ENCODE results near the gene LCN1. TPM values are rescaled to one million over a fixed set of nuclear protein-coding genes. Genes with fewer than 3 reads are reported as not detected.

The LCN1 gene
- polyA plus RNA-seq, 1 donor from 2014 or later = not detected

DNA sequence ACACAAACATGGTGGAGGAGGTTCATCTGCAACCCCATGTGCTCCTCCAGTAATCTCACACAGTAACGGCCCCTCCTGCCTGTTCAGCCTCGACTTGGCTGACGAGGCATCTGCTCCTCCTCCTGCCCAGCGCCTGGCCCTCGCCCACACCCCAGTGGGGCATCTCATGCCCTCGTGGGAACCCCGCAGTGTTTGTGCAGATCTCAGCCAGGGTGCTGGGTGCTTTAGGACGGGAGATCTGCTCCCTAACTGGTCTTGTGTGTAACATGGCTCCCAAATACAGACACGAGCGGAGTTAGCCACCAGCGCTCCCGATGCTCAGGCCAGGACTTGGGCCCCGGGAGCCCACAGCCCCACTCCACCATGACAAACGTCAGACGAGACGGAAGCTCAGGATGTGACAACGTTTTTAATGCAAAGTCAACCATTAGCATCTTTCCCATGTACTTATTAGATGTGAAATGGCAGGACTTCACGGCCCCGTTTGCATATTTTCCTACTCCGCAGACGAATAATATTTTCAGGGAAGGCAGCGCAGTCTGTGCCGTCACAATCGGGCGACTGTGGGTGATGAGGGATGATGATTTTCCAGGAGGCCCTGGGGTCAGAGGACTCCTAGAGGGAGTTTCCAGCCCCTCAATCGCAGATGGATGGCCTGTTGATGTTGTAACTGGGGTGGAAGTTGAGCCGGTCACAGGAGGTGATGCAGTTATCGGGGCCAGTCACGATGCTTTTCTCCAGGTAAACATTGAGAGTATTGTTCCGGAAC, 26.3 kb upstream of the LCN1 start:
- Histone ChIP-seq H3K9me2 (ENCODE audit: insufficient read depth, low read length) (no peaks in the 10 kb centered on the region), H3K36me3 (ENCODE audit: insufficient read depth, low read length) (no peaks in the 10 kb centered on the region), H3K79me2 (replicated peaks; ENCODE audit: insufficient read depth, low read length) (no peaks in the 10 kb centered on the region), H3K27ac (ENCODE audit: low read length) (no peak overlapping the region), H2AFZ (ENCODE audit: low read depth, low read length) (no peak overlapping the region), H3K4me2 (ENCODE audit: low read length) (no peak overlapping the region), H3K4me3 (ENCODE audit: low read length) (no peak overlapping the region), H3K9me3 (ENCODE audit: low read length) (no peaks in the 10 kb centered on the region), H3F3A (ENCODE audit: insufficient read depth, low read length, poor library complexity, severe bottlenecking) (no peaks in the 10 kb centered on the region), H3K9ac (ENCODE audit: low read length) (no peak overlapping the region), H3K27me3 (ENCODE audit: insufficient read depth, low read depth, low read length) (no peaks in the 10 kb centered on the region), H4K20me1 (ENCODE audit: insufficient read depth) (no peaks in the 10 kb centered on the region)
- TF ChIP-seq MXI1 (conservative IDR thresholded peaks at IDR 0.05; ENCODE audit: poor library complexity, severe bottlenecking) = no peak
- TF ChIP-seq TAF1 (IDR thresholded peaks at IDR 0.05; ENCODE audit: low read depth) = no peak
- TF ChIP-seq EZH2 (IDR thresholded peaks at IDR 0.05; ENCODE audit: borderline replicate concordance, insufficient read depth, low read length, poor library complexity, severe bottlenecking) = no peak
- no peak for TF ChIP-seq SMC3 (conservative IDR thresholded peaks at IDR 0.05; ENCODE audit: poor library complexity)
- TF ChIP-seq, protein P1, sequence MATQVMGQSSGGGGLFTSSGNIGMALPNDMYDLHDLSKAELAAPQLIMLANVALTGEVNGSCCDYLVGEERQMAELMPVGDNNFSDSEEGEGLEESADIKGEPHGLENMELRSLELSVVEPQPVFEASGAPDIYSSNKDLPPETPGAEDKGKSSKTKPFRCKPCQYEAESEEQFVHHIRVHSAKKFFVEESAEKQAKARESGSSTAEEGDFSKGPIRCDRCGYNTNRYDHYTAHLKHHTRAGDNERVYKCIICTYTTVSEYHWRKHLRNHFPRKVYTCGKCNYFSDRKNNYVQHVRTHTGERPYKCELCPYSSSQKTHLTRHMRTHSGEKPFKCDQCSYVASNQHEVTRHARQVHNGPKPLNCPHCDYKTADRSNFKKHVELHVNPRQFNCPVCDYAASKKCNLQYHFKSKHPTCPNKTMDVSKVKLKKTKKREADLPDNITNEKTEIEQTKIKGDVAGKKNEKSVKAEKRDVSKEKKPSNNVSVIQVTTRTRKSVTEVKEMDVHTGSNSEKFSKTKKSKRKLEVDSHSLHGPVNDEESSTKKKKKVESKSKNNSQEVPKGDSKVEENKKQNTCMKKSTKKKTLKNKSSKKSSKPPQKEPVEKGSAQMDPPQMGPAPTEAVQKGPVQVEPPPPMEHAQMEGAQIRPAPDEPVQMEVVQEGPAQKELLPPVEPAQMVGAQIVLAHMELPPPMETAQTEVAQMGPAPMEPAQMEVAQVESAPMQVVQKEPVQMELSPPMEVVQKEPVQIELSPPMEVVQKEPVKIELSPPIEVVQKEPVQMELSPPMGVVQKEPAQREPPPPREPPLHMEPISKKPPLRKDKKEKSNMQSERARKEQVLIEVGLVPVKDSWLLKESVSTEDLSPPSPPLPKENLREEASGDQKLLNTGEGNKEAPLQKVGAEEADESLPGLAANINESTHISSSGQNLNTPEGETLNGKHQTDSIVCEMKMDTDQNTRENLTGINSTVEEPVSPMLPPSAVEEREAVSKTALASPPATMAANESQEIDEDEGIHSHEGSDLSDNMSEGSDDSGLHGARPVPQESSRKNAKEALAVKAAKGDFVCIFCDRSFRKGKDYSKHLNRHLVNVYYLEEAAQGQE (IDR thresholded peaks at IDR 0.05; ENCODE audit: borderline replicate concordance) = no peak
- no peak for TF ChIP-seq RAD21 (conservative IDR thresholded peaks at IDR 0.05)
- TF ChIP-seq, protein P2, sequence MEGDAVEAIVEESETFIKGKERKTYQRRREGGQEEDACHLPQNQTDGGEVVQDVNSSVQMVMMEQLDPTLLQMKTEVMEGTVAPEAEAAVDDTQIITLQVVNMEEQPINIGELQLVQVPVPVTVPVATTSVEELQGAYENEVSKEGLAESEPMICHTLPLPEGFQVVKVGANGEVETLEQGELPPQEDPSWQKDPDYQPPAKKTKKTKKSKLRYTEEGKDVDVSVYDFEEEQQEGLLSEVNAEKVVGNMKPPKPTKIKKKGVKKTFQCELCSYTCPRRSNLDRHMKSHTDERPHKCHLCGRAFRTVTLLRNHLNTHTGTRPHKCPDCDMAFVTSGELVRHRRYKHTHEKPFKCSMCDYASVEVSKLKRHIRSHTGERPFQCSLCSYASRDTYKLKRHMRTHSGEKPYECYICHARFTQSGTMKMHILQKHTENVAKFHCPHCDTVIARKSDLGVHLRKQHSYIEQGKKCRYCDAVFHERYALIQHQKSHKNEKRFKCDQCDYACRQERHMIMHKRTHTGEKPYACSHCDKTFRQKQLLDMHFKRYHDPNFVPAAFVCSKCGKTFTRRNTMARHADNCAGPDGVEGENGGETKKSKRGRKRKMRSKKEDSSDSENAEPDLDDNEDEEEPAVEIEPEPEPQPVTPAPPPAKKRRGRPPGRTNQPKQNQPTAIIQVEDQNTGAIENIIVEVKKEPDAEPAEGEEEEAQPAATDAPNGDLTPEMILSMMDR (IDR thresholded peaks at IDR 0.05; ENCODE audit: poor library complexity, severe bottlenecking) = no peak

DNA sequence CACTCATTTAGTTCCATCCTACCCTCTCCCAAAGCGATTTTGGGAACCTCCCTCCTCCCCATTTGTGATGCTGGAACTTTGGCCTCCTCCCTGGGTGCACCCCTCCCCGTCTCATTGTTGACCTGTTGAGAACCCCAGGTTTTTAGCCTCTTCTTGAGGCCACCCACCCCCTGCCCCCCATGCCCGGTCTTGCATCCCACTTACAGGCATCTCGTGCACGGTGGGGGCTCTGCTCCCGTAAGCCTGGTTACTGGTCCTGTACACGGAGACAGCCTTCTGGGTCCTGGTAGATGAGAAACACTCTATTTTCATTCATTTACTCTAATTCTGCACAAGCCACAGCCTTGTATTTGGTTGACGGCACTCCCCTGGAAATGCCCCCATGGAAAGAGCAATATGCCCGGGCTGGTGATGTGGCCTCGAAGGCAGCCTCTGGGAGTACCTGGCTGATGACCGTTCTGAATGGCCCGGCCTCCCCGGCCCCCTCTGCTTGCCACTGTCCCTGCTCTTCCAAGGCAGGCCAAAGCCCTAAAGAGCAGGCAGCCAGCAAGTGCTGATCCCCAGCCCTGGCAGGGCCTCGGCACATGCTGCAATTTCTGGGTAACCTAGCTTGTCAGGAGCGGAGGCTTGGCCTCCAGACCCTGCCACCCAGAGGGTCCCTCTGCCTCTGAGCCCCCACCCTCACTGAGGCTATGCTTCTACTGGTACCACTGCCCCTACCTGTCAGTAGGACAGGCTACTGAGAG, 22.7 kb upstream of the LCN1 start:
- Histone ChIP-seq H3K4me3 (ENCODE audit: low read length) (peak overlapping the region; percentile 99), H3K27me3 (ENCODE audit: insufficient read depth, low read depth, low read length) (no peaks in the 10 kb centered on the region), H3K4me2 (ENCODE audit: low read length) (no peak overlapping the region), H3K36me3 (ENCODE audit: insufficient read depth, low read length) (no peaks in the 10 kb centered on the region), H3K9ac (ENCODE audit: low read length) (peak overlapping the region; percentile 91), H3K9me2 (ENCODE audit: insufficient read depth, low read length) (no peaks in the 10 kb centered on the region), H3K79me2 (replicated peaks; ENCODE audit: insufficient read depth, low read length) (peaks cover 12% of the 10 kb centered on the region), H3K27ac (ENCODE audit: low read length) (no peak overlapping the region), H2AFZ (ENCODE audit: low read depth, low read length) (no peak overlapping the region), H3F3A (ENCODE audit: insufficient read depth, low read length, poor library complexity, severe bottlenecking) (no peaks in the 10 kb centered on the region), H4K20me1 (ENCODE audit: insufficient read depth) (no peaks in the 10 kb centered on the region), H3K9me3 (ENCODE audit: low read length) (no peaks in the 10 kb centered on the region)
- TF ChIP-seq RAD21 (conservative IDR thresholded peaks at IDR 0.05) (no peak), EZH2 (IDR thresholded peaks at IDR 0.05; ENCODE audit: borderline replicate concordance, insufficient read depth, low read length, poor library complexity, severe bottlenecking) (no peak), MXI1 (conservative IDR thresholded peaks at IDR 0.05; ENCODE audit: poor library complexity, severe bottlenecking) (no peak), POLR2AphosphoS5 (IDR thresholded peaks at IDR 0.05) (no peak), SMC3 (conservative IDR thresholded peaks at IDR 0.05; ENCODE audit: poor library complexity) (no peak), EP300 (conservative IDR thresholded peaks at IDR 0.05; ENCODE audit: poor library complexity, severe bottlenecking) (no peak)
- TF ChIP-seq, protein P1 (IDR thresholded peaks at IDR 0.05; ENCODE audit: borderline replicate concordance) = no peak

Measured in neural cell (in vitro differentiated cells).